Neural progenitor cell (in vitro differentiated cells): ENCODE data around the gene RBBP8NL. TPM values are rescaled to one million over a fixed set of nuclear protein-coding genes. Genes with fewer than 3 reads are reported as not detected.
A peak's percentile ranks its signal among the peaks of the same experiment; 100 is the strongest.

Experiments used
- DNase-seq: peaks from one replicate; pipeline ENCODE4 v3.0.0-alpha.2; 2016; ENCODE audit warnings: low spot score
- H2AFZ ChIP-seq: fragments of 200-600 bp; sonication (generic); replicated peaks from 2 replicates; pipeline ENCODE4 v1.6.1; 2016; ENCODE audit warnings: antibody characterized with exemption
- H3F3A ChIP-seq: fragments of 200-600 bp; sonication (generic); 2 replicates; pipeline ENCODE4 v1.6.1; 2016; ENCODE audit warnings: antibody characterized with exemption, low read depth
- H3K27ac ChIP-seq: fragments of 200-600 bp; sonication (generic); 2 replicates; pipeline ENCODE4 v1.5.1; 2016; ENCODE audit warnings: mild to moderate bottlenecking
- H3K27me3 ChIP-seq: fragments of 200-600 bp; sonication (generic); 2 replicates; pipeline ENCODE4 v1.6.1; 2016; ENCODE audit warnings: mild to moderate bottlenecking, moderate library complexity
- H3K36me3 ChIP-seq: fragments of 200-600 bp; sonication (generic); 2 replicates; pipeline ENCODE4 v1.5.1; 2016
- H3K4me1 ChIP-seq: fragments of 200-600 bp; sonication (generic); 2 replicates; pipeline ENCODE4 v1.6.1; 2016; ENCODE audit warnings: mixed run types
- H3K4me2 ChIP-seq: fragments of 200-600 bp; sonication (generic); 2 replicates; pipeline ENCODE4 v1.6.1; 2016
- H3K4me3 ChIP-seq: fragments of 200-600 bp; sonication (generic); 2 replicates; pipeline ENCODE4 v1.5.1; 2016
- H3K79me2 ChIP-seq: fragments of 200-600 bp; sonication (generic); 2 replicates; pipeline ENCODE4 v1.6.1; 2016; ENCODE audit warnings: low read depth
- H3K9ac ChIP-seq: fragments of 200-600 bp; sonication (generic); 2 replicates; pipeline ENCODE4 v1.6.1; 2016
- H3K9me3 ChIP-seq: fragments of 200-600 bp; sonication (generic); 2 replicates; pipeline ENCODE4 v1.5.1; 2016; ENCODE audit warnings: low read depth
- H4K20me1 ChIP-seq: fragments of 200-600 bp; sonication (generic); 2 replicates; pipeline ENCODE4 v1.6.1; 2016; ENCODE audit warnings: low read depth
- H3K27ac Mint-ChIP-seq: 3 replicates; pipeline ENCODE4 v1.8.0; 2021; ENCODE audit warnings: mixed read lengths
- H3K27me3 Mint-ChIP-seq: 2 replicates; pipeline ENCODE4 v1.8.0; 2022; ENCODE audit warnings: low read depth, mild to moderate bottlenecking, inconsistent platforms, moderate library complexity, mixed read lengths; ENCODE audit not compliant: insufficient read depth
- H3K36me3 Mint-ChIP-seq: 3 replicates; pipeline ENCODE4 v1.8.0; 2021; ENCODE audit warnings: mixed read lengths
- H3K4me1 Mint-ChIP-seq: 3 replicates; pipeline ENCODE4 v1.8.0; 2021; ENCODE audit warnings: mixed read lengths
- H3K4me3 Mint-ChIP-seq: 3 replicates; pipeline ENCODE4 v1.8.0; 2021; ENCODE audit warnings: mild to moderate bottlenecking, moderate library complexity, mixed read lengths
- H3K9me3 Mint-ChIP-seq: 3 replicates; pipeline ENCODE4 v1.8.0; 2020; ENCODE audit warnings: mixed read lengths
- EZH2 ChIP-seq: fragments of 200-600 bp; sonication (generic); IDR thresholded peaks from 2 replicates; pipeline ENCODE4 v1.6.1; 2017; ENCODE audit warnings: antibody characterized with exemption, mild to moderate bottlenecking, moderate library complexity
- EZH2phosphoT487 ChIP-seq: fragments of 200-600 bp; sonication (generic); IDR thresholded peaks from 2 replicates; pipeline ENCODE4 v1.6.1; 2017; ENCODE audit warnings: antibody characterized with exemption
- total RNA-seq: library from RNA; depleted of rRNA; stranded (reverse); fragments of >200 nt; gene quantifications from 2 replicates; pipeline ENCODE4 v1.2.3, GENCODE V29; 2015; ENCODE audit warnings: low replicate concordance
- TF ChIP-seq, protein P1 (sequence below): fragments of 200-600 bp; sonication (generic); IDR thresholded peaks from 2 replicates; pipeline ENCODE4 v1.5.1; 2017; ENCODE audit warnings: antibody characterized with exemption, mild to moderate bottlenecking

Gene RBBP8NL
- total RNA-seq, 1 donor from 2014 or later: not detected

DNA sequence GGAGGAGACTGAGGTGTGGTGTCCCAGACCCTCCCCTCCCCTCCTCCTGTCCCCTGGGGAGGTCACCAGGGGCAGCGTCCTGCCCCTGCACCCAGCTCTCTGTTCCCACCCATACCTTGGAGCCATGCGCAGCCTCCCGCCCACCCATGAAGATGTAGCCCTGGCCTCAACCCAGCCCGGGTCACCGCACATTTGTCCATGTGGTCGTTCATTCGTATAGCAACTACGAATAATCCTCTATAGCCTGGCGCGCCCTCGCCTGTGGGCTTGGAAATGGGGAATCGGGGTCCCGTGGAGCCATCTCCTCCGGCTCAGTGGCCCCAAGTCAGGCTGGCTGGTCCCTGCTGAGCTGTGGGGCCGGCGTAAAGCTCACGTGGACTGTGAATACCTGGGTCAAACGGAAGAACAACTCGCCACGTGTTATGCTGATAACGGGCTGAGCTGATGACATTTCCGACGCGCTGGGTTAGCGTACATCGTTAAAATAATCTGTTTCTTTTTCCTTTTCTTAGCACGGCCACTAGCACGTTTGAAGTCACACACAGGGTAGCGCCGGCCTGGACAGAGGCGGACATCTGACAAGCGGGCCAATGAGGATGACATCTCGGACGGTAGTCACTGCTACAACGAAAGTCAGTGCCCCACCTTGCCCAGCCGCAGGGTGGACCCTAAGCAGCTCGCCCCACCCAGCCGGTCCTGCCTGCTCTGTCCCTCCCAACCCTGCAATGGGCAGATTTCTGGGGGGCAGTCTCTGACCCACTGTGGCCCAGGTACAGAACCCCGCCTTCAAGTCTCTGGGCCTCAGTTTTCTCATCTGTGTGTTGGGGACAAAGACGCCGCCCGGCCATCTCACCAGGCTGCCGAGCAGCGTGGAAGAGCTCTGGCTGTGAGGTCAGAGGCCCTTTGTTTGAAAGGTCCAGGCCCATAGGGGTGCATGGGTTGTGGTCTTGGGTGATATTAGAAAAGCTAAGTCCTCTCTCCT, 19.8 kb upstream of the RBBP8NL start:
- Histone ChIP-seq H2AFZ (no peak overlapping the region), H3K79me2 (no peaks in the 10 kb centered on the region), H3K36me3 (no peaks in the 10 kb centered on the region), H3K27me3 (no peaks in the 10 kb centered on the region), H4K20me1 (no peaks in the 10 kb centered on the region), H3F3A (no peaks in the 10 kb centered on the region), H3K4me1 (peaks cover 13% of the 10 kb centered on the region), H3K27ac (no peak overlapping the region), H3K9ac (no peak overlapping the region), H3K4me2 (no peak overlapping the region), H3K9me3 (no peaks in the 10 kb centered on the region), H3K4me3 (no peak overlapping the region)
- H3K27me3 Mint-ChIP-seq: peaks cover 26% of the 10 kb centered on the region
- peak overlapping the region; percentile 93 for H3K27ac Mint-ChIP-seq
- H3K9me3 Mint-ChIP-seq: no peaks in the 10 kb centered on the region
- no peaks in the 10 kb centered on the region for H3K36me3 Mint-ChIP-seq
- TF ChIP-seq EZH2phosphoT487 (no peak), EZH2 (no peak)
- TF ChIP-seq, protein P1, sequence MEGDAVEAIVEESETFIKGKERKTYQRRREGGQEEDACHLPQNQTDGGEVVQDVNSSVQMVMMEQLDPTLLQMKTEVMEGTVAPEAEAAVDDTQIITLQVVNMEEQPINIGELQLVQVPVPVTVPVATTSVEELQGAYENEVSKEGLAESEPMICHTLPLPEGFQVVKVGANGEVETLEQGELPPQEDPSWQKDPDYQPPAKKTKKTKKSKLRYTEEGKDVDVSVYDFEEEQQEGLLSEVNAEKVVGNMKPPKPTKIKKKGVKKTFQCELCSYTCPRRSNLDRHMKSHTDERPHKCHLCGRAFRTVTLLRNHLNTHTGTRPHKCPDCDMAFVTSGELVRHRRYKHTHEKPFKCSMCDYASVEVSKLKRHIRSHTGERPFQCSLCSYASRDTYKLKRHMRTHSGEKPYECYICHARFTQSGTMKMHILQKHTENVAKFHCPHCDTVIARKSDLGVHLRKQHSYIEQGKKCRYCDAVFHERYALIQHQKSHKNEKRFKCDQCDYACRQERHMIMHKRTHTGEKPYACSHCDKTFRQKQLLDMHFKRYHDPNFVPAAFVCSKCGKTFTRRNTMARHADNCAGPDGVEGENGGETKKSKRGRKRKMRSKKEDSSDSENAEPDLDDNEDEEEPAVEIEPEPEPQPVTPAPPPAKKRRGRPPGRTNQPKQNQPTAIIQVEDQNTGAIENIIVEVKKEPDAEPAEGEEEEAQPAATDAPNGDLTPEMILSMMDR: no peak
- H3K4me1 Mint-ChIP-seq: peaks cover 30% of the 10 kb centered on the region
- H3K4me3 Mint-ChIP-seq: no peak overlapping the region
- no peak for DNase-seq

DNA sequence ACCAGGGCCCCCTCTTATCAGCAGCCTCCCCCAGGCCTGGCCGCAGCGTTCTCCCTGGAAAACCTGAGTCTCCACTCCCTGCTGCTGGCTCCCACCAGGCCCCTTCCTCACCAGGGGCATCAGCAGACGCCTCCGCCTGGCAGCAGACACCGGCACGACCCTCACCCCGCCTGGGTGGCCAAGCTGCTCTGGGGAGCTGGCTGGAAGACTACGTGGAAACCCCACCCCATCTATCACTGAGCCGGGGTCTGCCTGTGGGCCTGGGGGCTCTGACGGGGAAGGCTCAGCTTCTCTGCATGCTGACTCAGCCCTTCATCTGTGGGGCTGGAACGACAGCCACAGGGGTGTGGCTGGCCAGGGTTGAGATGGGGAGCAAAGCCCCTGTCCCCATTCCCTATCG, 19.1 kb upstream of the RBBP8NL start:
- Histone ChIP-seq H3K9ac (no peak overlapping the region), H3K4me2 (no peak overlapping the region), H2AFZ (no peak overlapping the region), H3K79me2 (no peaks in the 10 kb centered on the region), H3K4me3 (no peak overlapping the region), H3K27me3 (no peaks in the 10 kb centered on the region), H3K27ac (no peak overlapping the region), H3K36me3 (no peaks in the 10 kb centered on the region), H3F3A (no peaks in the 10 kb centered on the region), H4K20me1 (no peaks in the 10 kb centered on the region), H3K4me1 (peaks cover 13% of the 10 kb centered on the region), H3K9me3 (no peaks in the 10 kb centered on the region)
- TF ChIP-seq EZH2: no peak
- TF ChIP-seq EZH2phosphoT487: no peak
- TF ChIP-seq, protein P1: no peak
- peaks cover 26% of the 10 kb centered on the region for H3K27me3 Mint-ChIP-seq
- no peaks in the 10 kb centered on the region for H3K9me3 Mint-ChIP-seq
- no peaks in the 10 kb centered on the region for H3K36me3 Mint-ChIP-seq
- peaks cover 30% of the 10 kb centered on the region for H3K4me1 Mint-ChIP-seq
- no peak for DNase-seq
- no peak overlapping the region for H3K4me3 Mint-ChIP-seq
- H3K27ac Mint-ChIP-seq: no peak overlapping the region

- Histone ChIP-seq H3K79me2 (no peaks in the 10 kb centered on the region), H2AFZ (no peak overlapping the region), H3K36me3 (no peaks in the 10 kb centered on the region), H3K27me3 (no peaks in the 10 kb centered on the region), H3K9ac (no peak overlapping the region), H3K4me1 (peaks cover 13% of the 10 kb centered on the region), H3F3A (no peaks in the 10 kb centered on the region), H3K4me3 (no peak overlapping the region), H3K27ac (no peak overlapping the region), H4K20me1 (no peaks in the 10 kb centered on the region), H3K9me3 (no peaks in the 10 kb centered on the region), H3K4me2 (no peak overlapping the region)
- TF ChIP-seq, protein P1: no peak
- TF ChIP-seq EZH2: no peak
- no peak for TF ChIP-seq EZH2phosphoT487
- peaks cover 30% of the 10 kb centered on the region for H3K4me1 Mint-ChIP-seq
- no peak for DNase-seq
- no peak overlapping the region for H3K27ac Mint-ChIP-seq
- no peaks in the 10 kb centered on the region for H3K9me3 Mint-ChIP-seq
- no peaks in the 10 kb centered on the region for H3K36me3 Mint-ChIP-seq
- no peak overlapping the region for H3K4me3 Mint-ChIP-seq
- H3K27me3 Mint-ChIP-seq: peaks cover 30% of the 10 kb centered on the region
Observed at GRCh38 chr20:62445553-62446340, 18.4 kb upstream of the RBBP8NL start.
